Stimulated activated CD4-positive, alpha-beta T cell treated with anti-CD3 and anti-CD28 coated beads, TNF-alpha, amount 100 ng/mL, for 48 hours (primary cell): ENCODE data around the gene STK11.
A peak's percentile ranks its signal among the peaks of the same experiment; 100 is the strongest.

ENCODE experiments used
- DNase-seq, 3 donors: peaks; one replicate each; pipeline ENCODE4 v3.0.0-alpha.2; 2020; ENCODE audit warnings: low read depth in 3 of 3

The STK11 gene, protein sequence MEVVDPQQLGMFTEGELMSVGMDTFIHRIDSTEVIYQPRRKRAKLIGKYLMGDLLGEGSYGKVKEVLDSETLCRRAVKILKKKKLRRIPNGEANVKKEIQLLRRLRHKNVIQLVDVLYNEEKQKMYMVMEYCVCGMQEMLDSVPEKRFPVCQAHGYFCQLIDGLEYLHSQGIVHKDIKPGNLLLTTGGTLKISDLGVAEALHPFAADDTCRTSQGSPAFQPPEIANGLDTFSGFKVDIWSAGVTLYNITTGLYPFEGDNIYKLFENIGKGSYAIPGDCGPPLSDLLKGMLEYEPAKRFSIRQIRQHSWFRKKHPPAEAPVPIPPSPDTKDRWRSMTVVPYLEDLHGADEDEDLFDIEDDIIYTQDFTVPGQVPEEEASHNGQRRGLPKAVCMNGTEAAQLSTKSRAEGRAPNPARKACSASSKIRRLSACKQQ

DNA sequence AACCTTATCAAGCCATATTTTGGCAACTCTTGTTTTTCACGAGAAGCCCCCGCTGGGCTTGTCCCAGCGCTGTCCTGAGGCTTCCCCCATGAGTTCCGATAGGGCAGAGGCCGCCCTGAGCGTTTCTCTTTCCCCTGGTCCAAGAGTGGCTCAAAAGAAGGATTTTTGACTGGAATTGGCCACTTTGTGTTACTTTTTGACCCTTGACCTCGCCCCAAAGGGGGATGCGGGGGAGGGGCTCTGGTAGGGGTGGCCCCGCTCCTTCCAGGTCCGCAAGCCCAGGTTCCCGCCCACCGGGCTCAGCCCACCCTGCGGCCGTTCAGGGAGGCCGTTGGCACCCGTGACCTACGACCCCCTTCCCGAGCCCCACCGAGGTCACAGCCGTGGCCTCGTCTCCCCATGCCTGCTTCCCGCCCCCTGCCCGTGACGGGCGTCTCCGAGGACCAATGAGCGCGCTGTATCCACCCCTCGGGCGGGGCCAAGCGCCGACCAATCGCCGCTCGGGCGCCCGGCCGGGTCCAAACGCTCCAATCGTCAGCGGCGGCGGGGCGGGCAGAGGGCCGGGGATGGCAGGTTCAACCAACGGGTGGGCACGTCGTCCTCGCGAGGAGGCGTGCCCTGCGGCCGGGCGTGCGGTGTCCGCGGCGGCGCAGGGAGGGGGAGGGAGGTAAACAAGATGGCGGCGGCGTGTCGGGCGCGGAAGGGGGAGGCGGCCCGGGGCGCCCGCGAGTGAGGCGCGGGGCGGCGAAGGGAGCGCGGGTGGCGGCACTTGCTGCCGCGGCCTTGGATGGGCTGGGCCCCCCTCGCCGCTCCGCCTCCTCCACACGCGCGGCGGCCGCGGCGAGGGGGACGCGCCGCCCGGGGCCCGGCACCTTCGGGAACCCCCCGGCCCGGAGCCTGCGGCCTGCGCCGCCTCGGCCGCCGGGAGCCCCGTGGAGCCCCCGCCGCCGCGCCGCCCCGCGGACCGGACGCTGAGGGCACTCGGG, at the start of gene STK11:
Gene STK11, plus strand, starts transcription at position 665 of the 986 bp plus-strand sequence. CDS start 1,136 bp downstream, outside the sequence.
- peak; percentile 98 to 99 (median 99) for DNase-seq

GRCh38 chr19:1156305-1156801, 49.2 kb upstream of the STK11 start:
- DNase-seq: no peak

GRCh38 chr19:1156830-1157615, 48.6 kb upstream of the STK11 start:
- DNase-seq: no peak

DNA sequence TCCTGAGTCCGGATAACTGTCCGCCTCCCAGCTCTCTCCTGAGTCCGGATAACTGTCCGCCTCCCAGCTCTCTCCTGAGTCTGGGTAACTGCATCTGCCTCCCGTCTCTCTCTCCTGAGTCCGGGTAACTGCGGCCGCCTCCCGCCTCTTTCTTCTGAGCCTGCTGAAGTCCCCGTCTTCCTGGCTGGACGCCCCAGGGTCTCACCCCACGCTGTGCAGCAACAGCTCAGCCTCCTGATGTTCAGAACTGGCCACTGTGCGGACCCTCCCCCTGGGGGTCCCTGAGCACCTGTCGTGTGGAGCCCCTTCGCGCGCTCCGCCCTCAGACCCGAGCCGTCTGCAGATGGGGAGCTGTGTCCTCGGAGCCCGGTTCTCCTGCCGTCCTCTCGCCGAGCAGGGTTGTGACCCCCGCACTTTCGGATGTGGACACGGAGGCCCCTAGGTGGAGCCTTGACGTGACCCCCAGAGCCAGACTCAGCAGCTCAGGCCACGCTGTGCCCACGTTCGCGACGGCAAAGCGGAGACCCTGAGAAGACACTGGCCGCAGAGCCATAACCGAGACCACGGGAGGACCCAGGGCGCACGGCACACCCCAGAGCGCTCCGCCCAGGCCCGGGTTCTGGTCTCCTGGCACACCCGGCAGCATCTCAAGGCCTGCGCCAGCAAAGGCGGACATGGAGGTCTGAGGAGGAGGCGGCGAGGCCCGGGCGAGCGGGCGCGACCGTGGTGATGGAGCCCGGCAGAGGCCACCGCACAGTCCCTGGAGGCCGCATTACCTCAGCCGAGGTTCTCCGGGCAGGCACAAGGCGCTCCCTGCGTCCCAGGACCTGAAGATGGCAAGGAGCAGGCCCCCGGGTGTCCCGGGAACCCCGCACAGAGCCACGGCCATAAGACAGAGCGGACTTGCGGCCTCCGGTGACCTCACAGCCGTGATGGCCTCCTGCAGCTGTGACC, 47.4 kb upstream of the STK11 start:
- DNase-seq: no peak

- no peak for DNase-seq
Observed at GRCh38 chr19:1158885-1159448, 46.6 kb upstream of the STK11 start.

DNA sequence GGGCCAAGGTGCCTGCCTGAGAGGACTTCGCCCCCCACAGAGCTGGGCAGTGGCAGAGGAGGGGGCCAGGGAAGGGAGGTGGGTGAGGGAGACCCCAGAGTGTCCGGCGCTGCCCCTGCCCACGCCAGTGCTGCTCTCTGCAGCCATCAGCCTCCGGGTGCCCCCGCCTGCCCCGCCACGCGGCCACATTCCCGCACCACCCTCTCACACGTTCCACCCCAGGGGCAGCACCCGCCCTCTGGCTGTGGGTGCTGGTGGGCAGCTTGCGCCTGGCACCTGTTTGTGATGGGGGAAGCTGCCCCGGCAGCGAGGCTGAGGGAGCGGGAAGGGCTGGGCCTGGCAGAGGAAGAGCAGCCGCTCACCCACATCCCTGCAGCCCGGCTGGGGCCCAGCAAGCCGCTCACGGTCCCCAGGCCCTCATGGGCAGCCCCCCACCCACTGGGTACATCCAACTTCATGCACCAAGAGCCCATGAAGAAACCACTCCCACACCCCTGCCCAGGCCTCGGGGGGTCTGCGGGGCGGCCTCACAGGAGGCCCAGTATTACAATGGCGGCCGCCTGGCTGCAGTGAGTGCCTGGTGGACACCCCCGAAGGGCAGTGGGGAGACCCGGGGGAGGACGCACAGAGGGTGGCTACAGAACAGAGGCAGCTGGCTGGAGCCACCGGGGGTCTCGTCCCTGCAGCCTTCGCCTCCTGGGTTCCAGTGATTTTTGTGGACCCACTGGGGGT, 45.5 kb upstream of the STK11 start:
- DNase-seq: no peak

- no peak for DNase-seq
Observed at GRCh38 chr19:1161716-1162115, 43.9 kb upstream of the STK11 start.

DNA sequence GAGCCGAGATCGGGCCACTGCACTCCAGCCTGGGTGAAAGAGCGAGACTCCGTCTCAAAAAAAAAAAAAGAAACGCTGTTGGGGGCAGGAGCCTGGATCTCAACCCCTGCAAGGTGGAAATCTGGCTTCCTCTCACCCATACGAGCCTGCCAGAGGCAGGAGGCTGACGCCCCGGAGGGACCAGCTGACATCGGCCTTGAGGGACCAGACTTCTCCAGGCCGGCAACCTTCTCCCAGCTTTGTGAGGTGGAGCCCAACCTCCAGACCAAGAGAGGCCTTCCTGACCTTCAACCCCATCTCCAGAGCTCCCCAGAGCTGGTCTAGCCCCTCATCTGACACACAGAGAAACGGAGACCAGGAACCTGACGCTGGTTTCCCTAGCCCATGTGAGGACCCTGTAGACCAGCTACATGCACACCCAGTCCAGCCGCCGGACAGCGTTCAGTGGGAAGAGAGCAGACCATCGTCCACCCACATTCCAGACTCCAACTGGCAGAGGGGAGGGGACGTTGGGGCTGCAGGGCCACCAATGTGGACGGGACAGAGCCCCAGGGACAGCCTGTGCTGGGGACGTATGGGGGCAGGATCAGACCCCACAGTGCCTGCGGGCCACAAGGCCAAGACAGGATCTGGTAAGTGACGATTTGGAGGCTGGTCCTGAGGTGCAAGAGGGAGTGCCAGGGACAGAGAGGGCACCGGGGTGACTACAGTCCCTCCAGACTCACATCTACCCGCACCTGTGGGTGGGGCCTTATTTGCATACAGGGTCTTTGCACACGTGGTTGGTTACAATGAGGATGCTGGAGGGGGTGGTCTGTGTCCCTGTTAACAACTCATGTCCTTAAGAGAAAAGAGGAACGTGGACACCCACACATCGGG, 42.9 kb upstream of the STK11 start:
- no peak for DNase-seq

DNA sequence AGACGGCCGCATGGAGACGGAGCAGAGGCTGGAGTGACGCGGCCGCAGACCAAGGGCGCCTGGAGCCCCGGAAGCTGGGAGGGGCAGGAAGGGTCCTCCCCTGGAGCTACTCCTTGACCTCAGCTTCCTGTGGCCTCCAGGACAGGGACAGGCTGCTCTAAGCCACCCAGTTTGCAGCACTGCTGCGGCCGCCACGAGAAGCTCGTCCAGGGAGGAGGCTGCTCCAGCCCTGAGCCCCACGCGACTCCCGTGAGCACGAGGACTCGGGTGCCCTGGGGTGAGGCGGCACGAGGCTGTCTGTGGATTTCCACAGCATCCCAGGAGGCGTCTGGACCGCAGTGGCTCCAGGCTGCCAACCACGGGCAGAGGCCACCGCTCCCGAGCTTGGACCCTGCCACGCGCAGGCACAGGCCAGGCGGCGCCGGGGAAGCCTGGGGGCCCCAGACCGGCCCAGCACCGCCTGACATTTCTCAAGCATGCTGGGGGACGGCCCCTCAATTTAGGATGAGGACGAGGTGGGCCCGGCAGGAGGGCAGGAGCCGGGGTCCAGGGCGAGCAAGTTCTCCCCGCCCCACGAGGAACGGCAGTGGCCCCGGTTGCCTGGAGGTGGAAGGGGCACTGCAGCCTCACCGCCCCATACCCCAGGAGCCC, 42.2 kb upstream of the STK11 start:
- no peak for DNase-seq

- no peak for DNase-seq
Observed at GRCh38 chr19:1163934-1164683, 41.5 kb upstream of the STK11 start.

GRCh38 chr19:1164684-1165531, 40.7 kb upstream of the STK11 start:
- no peak for DNase-seq

DNA sequence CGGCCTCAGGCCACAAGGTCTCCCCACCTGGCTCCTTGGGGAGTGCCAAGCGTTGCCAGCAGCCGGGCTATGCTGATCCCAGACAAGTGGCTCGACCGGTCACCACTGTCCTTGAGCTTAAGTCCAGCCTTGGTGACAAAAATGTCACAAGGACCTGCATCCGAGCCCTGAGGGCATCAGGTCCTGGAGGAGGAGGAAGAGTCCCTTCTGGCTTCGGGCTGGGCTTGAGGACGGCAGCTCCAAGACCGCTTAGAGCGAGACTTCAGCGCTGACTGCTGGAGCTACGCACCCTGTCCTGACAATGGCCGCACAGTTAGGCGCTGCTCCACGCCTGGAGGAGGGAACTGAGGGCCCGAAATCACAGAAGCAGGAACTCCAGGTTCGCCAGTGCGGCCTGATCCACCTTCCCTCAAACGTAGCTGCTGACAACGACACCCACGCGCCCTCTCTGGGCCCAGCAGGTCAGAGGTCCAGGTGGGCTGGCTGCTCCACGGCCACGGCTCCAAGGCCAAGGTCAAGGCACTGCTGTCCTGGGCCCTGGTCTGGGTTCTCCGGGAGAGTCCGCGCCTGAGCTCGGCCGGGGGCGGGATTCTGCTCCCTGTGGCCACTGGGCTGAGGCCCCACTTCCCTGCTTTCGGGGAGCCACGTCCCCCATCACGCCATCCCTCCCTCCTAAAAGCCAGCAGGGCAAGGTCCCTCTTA, 38.6 kb upstream of the STK11 start:
- no peak for DNase-seq

- no peak for DNase-seq
Observed at GRCh38 chr19:1167687-1168571, 37.6 kb upstream of the STK11 start.
